ENCODE measurements around the gene IRGQ.
A peak's percentile ranks its signal among the peaks of the same experiment; 100 is the strongest.
"Not testable (repeated sequence)": the region's sequence is repeated elsewhere in the genome, so short reads cannot be mapped to it uniquely, and the experiment has no call there.

IRGQ gene

GRCh38 chr19:43596842-43597461 is 1.0 kb upstream of the IRGQ start:
- no peak for DNase-seq

GRCh38 chr19:43595605-43595998 is 332 bp downstream of the IRGQ start:
- no peak for DNase-seq

DNA sequence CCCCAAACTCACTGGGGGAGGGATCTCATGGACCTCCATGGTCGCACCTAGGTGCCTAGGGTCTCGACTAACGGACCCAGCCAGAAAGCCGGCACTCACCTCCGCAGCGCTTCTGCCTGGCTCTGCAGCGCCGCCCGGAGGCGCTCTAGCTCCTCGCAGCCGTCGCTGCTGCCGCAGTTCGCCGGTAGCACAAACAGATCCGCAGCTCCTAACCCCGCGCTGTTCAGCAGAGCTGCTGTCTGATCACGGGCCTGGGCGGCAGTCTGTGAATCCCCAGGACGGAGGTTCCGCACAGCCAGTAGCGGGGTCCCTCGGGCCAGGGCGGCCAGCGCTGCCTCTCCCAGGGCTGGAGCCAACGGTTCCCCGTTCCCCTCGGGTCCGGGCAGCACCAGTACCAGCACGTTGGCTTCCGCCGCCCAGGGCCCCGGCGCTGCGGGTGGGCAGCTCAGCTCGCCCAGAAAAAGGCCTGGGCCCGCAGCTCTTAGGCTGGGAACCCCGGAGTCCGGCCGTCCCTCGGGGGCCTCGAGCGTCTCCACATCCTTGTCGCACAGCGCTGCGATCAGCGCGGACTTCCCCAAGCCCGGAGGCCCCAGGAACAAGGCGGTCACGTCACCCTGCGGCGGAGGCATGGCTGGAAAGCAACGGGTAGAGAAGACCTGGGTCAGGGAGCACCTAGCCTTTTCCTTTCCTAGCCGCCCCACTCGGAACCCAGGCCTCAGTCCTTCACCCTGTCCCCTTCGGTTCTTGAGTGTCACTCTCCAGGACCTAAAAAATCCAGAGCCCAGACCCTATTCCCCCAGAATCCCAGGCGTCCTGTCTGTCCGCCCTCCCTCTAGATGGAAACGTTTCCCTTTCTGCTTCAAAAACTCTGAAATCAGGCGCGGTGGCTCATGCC is 977 bp downstream of the IRGQ start:
- DNase-seq, result peak; percentile 47

DNA sequence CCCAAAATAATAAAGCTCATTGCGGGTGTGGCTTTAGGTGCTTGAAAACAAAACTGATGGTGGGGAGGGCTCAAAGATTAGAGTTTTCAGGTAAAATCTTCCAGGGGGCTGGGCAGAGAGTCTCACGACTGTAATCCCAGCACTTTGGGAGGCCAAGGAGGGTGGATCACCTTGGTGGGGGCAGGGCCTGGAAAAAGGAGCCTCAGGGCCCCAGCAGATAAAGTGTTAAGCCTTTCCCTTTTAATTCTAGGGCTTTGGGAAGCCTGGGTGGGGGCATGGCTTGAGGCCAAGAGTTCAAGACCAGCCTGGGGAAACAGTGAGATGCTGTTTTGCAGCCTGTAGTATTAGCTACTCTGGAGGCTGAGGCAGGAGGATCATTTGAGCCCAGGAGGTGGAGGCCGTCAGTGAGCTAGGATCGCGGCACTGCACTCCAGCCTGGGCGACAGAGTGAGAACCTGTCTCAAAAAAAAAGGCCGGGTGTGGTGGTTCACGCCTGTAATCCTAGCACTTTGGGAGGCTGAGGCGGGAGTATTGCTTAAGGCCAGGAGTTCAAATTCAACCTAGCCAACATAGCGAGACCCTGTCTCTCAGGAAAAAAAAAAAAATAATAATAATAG is 1.7 kb downstream of the IRGQ start:
- DNase-seq, result no peak

DNA sequence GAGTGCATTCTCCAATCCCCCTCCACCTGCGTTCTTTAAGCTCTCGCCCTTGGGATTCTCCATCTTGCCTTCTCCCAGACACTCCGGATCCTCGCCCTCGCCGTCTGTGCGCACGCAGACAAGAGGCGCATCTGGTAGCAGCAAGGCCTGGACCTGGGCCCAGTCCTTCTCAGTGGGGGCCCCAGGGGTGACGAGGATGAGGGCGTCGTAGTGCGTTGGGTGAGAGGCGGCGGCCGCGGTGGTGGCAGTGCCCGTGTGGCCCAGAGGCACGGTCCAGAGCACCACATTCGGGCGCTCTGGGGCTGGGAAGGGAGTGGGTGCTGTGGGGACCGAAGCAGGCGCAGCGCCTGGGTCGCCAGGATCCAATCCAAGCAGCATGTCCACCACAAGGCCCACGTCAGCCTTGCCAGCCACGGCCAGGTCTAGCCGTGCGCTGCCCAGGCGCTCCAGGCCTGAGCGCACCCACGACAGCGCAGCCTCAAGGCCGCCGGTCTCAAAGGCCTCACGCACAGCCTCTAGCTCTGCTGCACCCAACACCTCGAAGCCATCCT is 3.1 kb downstream of the IRGQ start:
- DNase-seq, result no peak

GRCh38 chr19:43591904-43592772 is 3.8 kb downstream of the IRGQ start:
- DNase-seq, result no peak

GRCh38 chr19:43589678-43590077 is 6.3 kb downstream of the IRGQ start:
- DNase-seq, result no peak

DNA sequence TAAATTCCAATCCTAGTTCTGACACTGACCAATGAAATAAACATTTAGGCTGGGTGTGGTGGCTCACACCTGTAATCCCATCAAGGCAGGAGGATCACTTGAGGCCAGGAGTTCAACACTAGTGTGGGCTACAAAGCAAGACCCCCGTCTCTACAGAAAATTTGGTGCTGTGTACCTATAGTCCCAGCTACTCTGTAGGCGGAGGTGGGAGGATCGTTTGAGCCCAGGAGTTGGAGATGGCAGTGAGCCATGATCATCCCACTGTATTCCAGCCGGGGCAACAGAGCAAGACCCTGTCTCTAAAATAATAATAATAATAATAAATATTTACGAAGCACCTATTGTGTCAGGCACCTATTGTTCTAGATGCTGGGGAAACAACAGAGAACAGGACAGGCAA is 6.7 kb downstream of the IRGQ start:
- DNase-seq, result no peak

GRCh38 chr19:43587029-43587428 is 8.9 kb downstream of the IRGQ start:
- DNase-seq, result not testable (repeated sequence)

GRCh38 chr19:43586346-43586745 is 9.6 kb downstream of the IRGQ start:
- no peak for DNase-seq

DNA sequence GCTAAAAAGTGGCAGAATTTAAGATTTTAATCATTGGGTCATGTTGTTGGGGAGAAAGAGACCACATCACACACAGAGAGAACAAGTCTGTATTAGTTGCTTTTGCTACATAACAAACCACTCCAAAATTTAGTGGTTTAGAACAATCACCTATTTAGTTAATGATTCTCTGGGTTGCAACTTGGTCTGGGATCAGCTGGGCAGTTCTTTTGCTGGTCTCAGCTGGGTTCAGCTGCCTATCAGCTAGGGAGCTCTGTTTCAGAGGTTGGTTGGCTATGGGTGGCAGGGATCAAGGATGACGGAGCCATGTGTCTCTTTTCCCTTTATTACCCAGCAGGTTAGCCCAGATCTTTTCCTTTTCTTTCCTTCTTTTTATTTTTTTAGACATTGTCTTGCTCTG is 11.4 kb downstream of the IRGQ start:
- no peak for DNase-seq

- DNase-seq, result no peak
Observed at GRCh38 chr19:43582495-43582894, 13.4 kb downstream of the IRGQ start.

DNA sequence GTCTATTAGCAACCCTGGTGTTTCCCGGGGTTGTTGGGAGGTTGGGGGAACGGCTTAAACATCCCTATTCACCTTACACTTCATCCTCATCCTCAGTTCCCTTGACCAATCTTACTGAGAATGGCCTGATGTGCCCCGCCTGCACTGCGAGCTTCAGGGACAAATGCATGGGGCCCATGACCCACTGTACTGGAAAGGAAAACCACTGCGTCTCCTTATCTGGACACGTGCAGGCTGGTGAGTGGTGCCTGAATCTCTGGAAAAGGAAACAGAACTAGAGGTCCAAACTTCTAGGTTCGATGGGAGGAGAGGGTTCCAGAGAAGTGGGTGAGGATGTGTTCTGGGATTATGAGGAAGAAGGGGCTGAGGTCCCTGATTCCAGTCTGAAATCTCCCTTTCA is 14.5 kb downstream of the IRGQ start:
- DNase-seq, result no peak

GRCh38 chr19:43578787-43579186 is 17.1 kb downstream of the IRGQ start:
- no peak for DNase-seq

DNA sequence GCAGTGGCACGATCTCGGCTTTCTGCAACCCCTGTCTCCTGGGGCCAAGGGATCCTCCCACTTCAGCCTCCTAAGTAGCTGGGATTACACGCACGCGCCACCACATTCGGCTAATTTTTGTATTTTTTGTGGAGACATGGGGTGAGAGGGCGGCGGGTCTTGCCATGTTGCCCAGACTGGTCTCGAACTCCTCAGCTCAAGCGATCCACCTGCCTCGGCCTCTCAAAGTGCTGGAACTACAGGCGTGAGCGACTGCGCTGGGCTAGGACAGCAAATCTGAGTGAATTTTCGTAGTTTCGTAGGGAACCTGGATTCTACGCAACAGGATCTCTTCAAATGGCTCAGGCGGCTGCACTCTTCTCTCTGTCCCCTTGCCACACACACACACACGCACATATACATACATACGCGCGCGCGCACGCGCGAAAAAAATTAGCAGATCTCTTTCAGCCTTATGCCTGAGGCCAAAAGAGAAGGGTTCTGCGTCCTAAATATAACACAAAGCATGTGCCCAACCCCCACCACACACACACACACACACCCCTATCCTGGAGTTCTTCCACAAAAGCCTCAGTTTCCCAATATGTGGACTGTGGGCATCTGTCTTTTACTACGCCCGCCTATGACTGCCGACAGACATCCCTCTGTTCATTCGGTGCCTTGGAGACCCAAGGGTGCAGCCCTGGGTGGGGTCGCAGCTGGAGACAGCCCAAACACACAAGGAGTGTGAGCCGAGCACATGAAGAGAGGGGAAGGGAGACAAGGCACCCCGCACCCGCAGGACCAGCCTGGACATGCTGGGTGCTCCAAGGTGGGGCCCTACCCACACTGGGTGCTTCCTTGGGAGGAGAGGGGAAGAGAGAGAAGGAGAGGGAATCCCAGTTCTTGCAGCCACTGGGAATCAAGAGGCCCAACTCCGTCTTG is 19.7 kb downstream of the IRGQ start:
- DNase-seq, result no peak

- peak; percentile 99 for DNase-seq
Observed at GRCh38 chr19:43575156-43575950, 20.6 kb downstream of the IRGQ start, which contains the start of the genes PINLYP and XRCC1. Gene PINLYP, plus strand, starts transcription at chr19:43575801. Its CDS starts 1,391 bp downstream, at chr19:43577192. Gene XRCC1, minus strand, starts transcription at chr19:43575527. Its CDS starts 69 bp downstream, at chr19:43575458.

GRCh38 chr19:43574424-43575155 is 21.3 kb downstream of the IRGQ start:
- no peak for DNase-seq

DNA sequence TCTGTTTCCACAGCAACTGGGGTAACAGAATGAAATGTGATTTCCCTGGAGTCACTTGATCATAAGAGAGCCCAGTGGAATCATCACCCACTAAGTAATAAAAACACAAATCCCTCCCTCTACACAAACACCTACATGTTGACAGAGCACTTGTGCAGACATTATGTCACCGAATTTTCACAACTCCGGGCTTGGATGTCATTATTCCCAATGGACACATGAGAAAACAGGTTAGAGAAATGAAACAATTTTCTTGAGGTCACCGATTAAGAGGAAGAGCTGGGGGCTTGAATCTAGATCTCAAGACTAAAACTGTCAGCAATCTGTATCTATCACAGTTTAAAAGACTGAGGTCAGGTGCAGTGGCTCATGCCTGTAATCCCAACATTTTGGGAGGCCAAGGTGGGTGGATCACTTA is 23.8 kb downstream of the IRGQ start:
- no peak for DNase-seq

- no peak for DNase-seq
Observed at GRCh38 chr19:43570174-43570791, 25.7 kb downstream of the IRGQ start.
